Stimulated activated CD8-positive, alpha-beta memory T cell treated with anti-CD3 and anti-CD28 coated beads, Interleukin-12 subunit alpha, Interleukin-12 subunit beta, amount 100 ng/mL, for 24 hours (primary cell): ENCODE measurements around the gene ADAM8.
A peak's percentile ranks its signal among the peaks of the same experiment; 100 is the strongest.
"Not testable (repeated sequence)": the region's sequence is repeated elsewhere in the genome, so short reads cannot be mapped to it uniquely, and the experiment has no call there.

Experiments used
- DNase-seq: peaks from one replicate; pipeline ENCODE4 v3.0.0-alpha.2; 2020; ENCODE audit errors: extremely low read depth

Gene ADAM8

DNA sequence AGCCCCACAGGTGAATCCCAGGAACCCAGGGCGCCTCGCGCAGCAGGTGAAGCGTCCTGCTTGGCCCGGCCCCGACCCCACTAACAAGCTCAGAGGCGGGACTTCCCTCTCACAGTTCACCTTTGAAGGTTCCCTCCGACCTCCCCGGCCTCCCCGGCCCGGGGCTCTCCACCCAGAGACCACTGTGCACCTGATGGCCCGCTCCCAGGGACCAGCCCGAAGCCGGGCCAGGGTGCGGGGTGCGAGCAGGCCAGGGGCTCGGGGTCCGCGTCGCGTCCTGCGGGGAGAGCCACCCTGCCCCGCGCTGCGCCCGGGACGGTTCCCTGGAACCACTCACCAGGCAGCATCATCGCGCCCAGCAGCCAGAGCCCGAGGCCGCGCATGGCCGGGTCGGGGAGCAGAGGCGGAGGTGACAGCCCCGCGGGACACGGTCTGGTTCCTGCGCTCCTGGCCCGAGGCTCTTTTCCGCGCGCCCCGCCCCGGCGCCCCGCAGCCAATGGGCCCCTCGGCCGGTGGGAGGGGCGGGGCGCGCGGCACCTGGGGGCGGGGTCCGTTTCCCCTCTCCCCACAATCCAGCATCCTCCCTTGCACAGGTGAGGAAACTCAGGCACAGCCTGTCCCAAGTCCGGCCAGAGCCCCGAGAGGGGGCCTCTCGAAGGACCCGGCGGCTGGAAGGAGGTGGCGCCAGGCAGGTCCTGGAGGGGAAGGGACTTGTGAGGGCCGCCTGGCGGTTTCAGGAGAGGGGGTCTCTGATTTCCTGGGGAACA is at the start of gene ADAM8:
Gene ADAM8 (minus strand): TSS at position 434 of the 767 bp plus-strand sequence. CDS start 51 bp downstream, at position 383.
- DNase-seq: no peak

GRCh38 chr10:133326223-133326551 is 49.5 kb upstream of the ADAM8 start:
- no peak for DNase-seq

DNA sequence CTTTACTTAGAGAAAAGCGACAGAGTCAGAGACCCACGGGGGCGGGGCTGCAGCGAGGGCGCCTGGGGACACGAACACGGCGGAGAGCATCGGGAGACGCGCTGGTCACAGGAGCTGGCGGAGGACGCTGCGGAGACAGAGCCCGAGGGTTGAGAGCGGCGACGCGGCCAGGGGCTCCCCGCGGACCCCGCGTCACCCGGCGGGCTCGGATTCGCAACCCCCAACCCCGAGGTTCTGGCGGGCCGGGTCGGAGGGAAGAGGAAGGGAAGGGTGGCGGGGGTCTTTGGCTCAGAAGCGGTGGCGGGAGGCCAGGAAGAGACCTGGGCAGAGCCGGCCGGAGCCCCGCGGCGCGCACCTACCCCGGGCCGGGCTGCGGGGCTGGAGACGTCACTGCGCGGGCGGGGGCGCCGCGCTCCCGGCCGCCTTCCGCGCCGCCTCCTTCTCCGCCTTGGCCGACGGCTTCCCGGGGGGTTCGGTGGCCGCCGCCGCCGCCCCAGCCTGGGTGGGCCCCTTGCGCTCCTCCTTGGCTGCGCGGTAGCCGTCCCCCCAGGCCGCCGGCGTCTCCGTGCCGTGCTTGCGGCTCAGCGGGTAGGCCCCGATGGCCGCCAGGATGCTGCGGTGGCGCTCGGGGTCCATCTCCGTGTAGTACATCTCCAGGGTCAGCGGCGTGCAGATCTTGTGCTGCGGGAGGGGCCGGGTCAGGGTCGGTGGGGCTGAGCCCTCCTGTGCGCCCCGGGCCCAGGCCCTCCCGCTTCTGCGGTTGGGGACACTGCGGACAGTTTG is 49.0 kb upstream of the ADAM8 start:
- DNase-seq: no peak

- no peak for DNase-seq
Measured at GRCh38 chr10:133324857-133325260, 48.2 kb upstream of the ADAM8 start.

DNA sequence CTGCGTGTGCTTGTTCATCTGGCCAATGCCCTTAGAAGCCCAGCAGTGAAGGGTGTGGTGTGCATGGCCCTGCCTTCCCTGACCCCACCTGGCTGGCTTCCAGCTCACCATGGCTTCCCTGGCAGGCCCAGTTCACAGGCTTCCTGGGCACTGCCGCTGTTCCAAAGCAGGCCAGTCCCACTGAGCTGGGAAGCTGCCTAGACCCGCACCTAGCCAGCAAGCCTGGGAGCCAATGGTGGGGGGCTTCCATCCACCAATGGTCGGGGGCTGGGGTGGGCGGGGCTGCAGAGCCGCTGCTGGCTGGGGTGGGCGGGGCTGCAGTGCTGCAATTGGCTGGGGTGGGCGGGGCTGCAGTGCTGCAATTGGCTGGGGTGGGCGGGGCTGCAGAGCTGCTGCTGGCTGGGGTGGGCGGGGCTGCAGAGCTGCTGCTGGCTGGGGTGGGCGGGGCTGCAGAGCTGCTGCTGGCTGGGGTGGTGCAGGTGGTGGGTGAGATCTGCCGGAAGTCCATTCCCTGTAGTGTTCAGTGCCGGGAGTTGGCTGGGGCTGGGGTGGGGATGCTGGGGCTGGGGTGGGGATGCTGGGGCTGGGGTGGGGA is 47.6 kb upstream of the ADAM8 start:
- no peak for DNase-seq

DNA sequence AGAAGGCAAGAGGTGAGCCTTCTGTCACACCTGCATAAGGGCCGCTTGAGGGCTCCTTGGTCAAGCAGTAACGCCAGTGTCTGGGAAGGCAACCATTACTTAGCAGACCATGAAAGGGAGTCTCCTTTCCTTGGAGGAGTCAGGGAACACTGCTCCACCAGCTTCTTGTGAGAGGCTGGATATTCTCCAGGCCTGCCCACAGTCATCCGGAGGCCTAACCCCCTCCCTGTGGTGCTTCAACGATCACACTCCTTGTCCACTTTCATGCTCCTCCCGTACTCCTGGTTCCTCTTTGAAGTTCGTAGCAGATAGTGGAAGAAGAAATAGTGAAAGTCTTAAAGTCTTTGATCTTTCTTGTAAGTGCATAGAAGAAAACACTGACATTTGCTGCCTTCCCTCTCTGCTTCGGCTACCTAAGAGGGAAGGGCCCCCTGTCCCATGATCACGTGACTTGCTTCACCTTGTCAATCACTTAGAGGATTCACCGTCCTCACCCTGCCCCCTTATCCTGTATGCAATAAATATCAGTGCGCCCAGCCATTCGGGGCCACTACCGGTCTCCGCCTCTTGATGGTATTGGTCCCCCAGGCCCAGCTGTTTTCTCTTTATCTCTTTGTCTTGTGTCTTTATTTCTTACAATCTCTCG is 45.5 kb upstream of the ADAM8 start:
- not testable (repeated sequence) for DNase-seq

DNA sequence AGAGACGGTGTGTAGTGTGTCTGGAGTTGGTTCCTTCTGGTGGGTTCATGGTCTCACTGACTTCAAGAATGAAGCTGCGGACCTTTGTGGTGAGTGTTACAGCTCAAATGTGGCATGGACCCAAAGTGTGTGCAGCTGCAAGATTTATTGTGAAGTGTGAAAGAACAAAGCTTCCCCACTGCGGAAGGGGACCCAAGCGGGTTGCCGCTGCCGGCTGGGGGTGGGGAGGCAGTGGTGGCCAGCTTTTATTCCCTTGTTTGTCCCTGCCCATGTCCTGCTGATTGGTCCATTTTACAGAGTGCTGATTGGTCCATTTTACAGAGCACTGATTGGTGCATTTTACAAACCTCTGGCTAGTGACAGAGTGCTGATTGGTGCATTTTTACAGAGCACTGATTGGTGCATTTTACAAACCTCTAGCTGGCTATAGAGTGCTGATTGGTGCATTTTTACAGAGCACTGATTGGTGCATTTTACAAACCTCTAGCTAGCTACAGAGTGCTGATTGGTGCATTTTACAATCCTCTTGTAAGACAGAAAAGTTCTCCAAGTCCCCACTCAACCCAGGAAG is 44.3 kb upstream of the ADAM8 start:
- not testable (repeated sequence) for DNase-seq

DNA sequence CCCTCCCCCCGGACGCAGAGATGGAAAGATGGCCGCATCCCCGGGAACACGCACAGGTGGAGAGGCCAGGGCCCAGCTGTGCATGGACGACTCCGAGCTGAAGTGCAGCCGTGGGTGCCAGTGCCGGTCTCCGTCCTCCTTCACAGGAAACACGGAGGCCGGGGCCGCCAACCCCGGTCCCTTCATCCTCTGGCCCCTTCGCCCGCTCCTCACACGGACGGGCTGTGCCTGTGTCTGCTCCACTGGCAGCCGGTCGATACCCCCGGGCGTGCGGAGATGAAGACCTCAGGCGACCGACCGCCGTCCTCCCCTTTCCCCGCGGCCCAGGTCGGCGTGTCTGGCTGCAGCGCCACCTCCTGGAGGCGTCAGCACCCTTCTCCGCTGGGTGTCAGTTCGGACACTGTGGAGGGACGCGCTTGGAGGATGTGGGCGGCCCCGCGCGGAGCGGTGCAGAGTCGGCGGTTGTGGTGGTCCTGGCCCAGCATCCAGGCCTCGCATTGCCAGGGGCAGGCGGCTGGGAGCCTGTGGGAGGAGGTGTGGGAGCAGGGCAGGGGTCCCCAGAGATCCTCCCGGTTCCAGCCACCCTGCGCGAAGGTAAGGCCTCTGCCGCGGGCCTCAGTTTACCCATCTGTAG is 41.9 kb upstream of the ADAM8 start:
- DNase-seq: no peak

DNA sequence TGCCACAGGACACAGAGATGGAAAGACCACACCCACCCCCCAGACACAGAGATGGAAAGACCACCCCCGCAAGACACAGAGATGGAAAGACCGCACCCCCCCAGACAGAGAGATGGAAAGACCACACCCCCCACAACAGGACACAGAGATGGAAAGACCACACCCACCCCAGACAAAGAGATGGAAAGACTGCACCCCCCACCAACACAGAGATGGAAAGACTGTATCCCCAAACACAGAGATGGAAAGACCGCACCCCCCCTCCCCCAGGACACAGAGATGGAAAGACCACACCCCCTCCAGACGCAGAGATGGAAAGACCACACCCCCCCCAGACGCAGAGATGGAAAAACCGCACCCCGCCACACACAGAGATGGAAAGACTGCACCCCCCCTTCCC is 40.1 kb upstream of the ADAM8 start:
- DNase-seq: no peak

- no peak for DNase-seq
Measured at GRCh38 chr10:133316266-133316665, 39.6 kb upstream of the ADAM8 start.

- DNase-seq: no peak
Measured at GRCh38 chr10:133315847-133316246, 39.2 kb upstream of the ADAM8 start.

DNA sequence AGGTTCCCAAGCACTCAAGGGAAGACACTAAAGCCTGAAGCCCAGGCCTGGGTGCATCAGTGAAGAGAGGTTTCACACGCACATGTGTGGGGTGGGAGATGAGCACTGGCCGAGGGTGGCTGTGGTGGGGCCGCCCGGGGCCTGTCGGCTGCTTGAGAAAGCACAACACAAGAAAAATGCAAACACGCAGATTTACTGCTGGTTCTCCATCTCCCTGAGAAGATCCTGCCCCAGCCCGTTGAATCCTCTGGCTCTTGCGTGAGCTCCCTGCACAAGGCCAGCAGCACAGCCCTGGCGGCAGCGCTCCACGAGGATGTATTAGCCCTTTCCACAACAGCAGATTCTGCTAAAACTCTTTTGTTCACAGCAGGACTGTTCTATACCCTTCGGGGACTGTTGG is 38.2 kb upstream of the ADAM8 start:
- no peak for DNase-seq

- no peak for DNase-seq
Measured at GRCh38 chr10:133313192-133313591, 36.5 kb upstream of the ADAM8 start.

DNA sequence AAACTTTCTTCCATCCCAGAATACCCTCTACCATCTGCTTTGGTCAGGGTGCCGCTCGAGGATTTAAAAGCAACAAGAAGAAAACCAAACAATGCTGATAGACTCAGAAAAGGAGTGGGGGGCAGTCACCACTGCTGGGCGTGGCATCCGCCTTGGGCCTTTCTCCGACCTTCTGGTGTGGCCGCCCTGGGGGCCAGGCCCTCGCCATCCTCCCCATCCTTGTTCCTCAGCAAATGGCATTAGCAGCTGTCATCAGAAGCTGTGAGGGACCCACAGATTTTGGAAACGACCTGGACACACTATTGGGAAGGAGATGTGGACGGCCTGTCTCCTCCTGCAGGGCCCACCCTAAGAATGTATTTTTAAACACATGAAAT is 36.1 kb upstream of the ADAM8 start:
- DNase-seq: no peak

GRCh38 chr10:133312016-133312768 is 35.5 kb upstream of the ADAM8 start:
- no peak for DNase-seq

- DNase-seq: no peak
Measured at GRCh38 chr10:133311570-133311969, 34.9 kb upstream of the ADAM8 start.

GRCh38 chr10:133310789-133311188 is 34.1 kb upstream of the ADAM8 start:
- no peak for DNase-seq

DNA sequence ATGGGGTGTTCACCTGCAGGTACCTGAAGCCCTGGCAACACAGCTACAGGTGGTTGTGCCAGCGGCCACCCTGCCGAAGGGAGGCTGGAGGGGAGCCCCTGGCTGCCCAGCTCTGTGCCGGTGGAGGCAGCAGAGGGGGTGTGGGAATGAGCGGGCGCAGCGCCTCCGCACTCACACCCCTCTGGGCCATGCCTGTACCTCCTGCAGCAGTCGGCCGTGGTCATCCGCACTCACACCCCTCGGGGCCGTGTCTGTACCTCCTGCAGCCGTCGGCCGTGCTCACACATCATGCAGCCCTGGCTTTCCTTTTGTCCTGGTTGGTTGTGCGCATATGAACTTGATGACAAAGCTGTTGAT is 33.7 kb upstream of the ADAM8 start:
- DNase-seq: no peak

DNA sequence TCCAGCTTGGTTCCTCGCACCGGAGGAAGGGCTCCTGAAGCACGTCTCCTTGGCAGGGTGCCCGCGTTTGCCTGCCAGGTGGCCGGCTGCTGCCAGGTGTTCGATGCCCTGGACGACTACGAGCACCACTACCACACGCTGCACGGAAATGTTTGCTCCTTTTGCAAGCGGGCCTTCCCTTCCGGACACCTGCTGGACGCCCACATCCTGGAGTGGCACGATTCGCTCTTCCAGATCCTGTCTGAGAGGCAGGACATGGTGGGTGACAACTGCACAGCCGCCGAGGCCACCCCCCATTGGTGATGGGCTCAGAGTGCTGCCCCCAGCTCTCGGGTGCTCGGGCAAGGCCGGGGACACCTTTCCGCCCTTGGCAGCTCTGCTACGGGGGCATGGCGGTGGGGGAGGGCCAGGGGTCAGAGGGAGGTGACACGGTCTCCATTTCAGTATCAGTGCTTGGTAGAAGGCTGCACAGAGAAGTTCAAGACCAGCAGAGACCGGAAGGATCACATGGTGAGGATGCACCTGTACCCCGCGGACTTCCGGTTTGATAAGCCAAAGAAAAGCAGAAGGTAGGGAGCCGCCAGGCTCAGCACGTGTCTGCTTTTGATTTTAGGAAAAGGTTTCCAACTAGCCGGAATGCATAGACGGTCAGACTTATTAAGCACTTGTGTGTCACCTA is 33.2 kb upstream of the ADAM8 start:
- DNase-seq: no peak

- DNase-seq: peak; percentile 73
Measured at GRCh38 chr10:133309100-133309719, 32.5 kb upstream of the ADAM8 start.
